ENCODE results near the gene ZNF142. TPM values are rescaled to one million over a fixed set of nuclear protein-coding genes. Genes with fewer than 3 reads are reported as not detected.

Gene ZNF142
- total RNA-seq, 1 donor from 2014 or later, result 18.6 TPM

GRCh38 chr2:218618102-218618860, 41.1 kb downstream of the ZNF142 start:
- DNase-seq (ENCODE audit: missing footprints), result no peak
- intact Hi-C loops (cut with DNase I), result no loop called here
- ATAC-seq, result no peak

DNA sequence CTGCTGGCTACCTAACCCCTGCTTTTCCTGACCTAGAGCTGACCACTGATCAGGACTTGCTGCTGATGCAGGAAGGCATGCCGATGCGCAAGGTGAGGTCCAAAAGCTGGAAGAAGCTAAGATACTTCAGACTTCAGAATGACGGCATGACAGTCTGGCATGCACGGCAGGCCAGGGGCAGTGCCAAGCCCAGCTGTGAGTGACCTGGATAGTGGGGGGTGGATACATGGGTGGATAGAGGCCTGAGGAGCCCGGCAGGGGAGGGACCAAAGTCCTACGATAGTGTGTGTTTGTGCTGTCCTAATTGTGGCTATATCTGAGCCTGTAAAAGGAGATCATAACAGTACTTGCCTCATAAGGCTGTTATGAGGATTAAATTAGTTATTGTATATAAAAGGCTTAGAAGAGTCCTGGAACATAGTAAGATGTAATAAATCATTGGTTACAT, 43.5 kb downstream of the ZNF142 start:
- intact Hi-C loops (cut with DNase I), result no loop called here
- ATAC-seq (no peak), DNase-seq (ENCODE audit: missing footprints) (no peak)

DNA sequence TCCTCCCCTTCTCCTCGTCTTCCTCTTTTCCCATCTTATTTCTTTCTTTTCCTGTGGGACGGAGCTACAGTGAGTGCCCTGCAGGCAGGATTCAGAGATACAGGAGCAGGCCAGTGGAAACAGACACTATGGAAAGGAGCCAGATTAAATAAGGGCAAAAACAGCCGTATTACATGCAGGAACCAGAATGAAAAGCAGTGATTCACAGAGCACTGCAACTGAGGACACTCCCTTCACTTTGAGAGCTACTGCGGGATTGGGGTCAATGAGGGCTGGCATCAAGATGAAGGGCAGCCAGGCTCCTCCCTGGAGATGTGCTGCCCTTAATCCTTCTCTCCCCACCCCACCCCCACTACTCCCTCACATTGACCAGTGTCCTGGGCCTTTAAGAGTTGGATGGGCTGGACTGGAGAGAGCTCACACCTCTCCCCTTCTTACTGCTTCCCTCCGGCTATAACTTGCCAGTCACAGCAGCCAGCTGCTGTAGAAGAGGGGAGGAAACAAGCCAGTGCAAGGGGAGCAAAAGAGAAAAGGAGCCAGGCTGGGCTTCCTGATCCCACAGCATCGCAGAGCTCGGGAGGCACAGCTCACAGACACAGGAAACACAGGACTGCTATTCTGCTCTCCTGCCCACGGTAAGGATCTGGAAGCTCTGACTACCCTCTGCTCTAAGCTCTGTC, 51.8 kb downstream of the ZNF142 start, which contains the start of gene PLCD4:
Gene PLCD4, plus strand, starts transcription at position 464 of the 680 bp plus-strand sequence. CDS start 7,841 bp downstream, outside the sequence.
- intact Hi-C loops (cut with DNase I), result no loop called here
- ATAC-seq, result peak; percentile 65
- no peak for DNase-seq (ENCODE audit: missing footprints)

DNA sequence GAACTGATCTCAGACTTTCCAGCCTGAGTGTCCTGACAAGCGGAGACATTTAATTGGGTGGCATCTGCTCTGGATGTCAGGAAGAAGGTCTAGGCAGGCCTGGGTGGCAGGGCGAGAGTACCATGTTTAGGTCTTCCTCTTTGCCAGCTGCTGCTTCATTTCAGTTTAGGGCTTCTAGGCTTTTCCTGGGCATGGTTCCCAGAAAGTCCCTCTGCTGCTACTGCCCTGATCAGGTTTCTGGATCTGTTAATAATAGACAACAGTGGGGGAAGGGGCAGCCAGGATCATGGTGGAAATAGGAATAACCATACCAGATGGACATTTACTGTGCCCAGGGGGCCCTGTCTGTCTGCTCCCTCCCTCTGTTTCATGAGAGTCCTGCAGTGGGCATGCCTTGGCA, 54.0 kb downstream of the ZNF142 start:
- DNase-seq (ENCODE audit: missing footprints), result no peak
- ATAC-seq, result no peak
- intact Hi-C loops (cut with DNase I), result no loop called here

Other genes with a start within 250 kb of the ZNF142 start
- gene VIL1, start 240.5 kb downstream of the ZNF142 start, total RNA-seq, result not detected
- 7.0 TPM for gene USP37, start 91.3 kb downstream of the ZNF142 start, total RNA-seq
- 15.7 TPM for gene CNOT9, start 90.8 kb downstream of the ZNF142 start, total RNA-seq
- 0.43 TPM for gene PLCD4, start 51.7 kb downstream of the ZNF142 start, total RNA-seq
- gene BCS1L, start 60 bp upstream of the ZNF142 start, total RNA-seq, result 51.1 TPM
- gene RNF25, start 12.4 kb upstream of the ZNF142 start, total RNA-seq, result 15.3 TPM
- 7.5 TPM for gene STK36, start 12.5 kb upstream of the ZNF142 start, total RNA-seq
- gene TTLL4, start 51.2 kb upstream of the ZNF142 start, total RNA-seq, result 8.4 TPM
- 12.5 TPM for gene CYP27A1, start 122.5 kb upstream of the ZNF142 start, total RNA-seq
- not detected for gene PRKAG3, start 172.2 kb upstream of the ZNF142 start, total RNA-seq
- gene WNT6, start 200.2 kb upstream of the ZNF142 start, total RNA-seq, result 2.1 TPM
- gene WNT10A, start 221.2 kb upstream of the ZNF142 start, total RNA-seq, result not detected

Measured in Right ventricle myocardium inferior (tissue), 1 donor.